ENCODE data around the gene RHOA.

RHOA gene

GRCh38 chr3:49411968-49412631 lies at the start of gene RHOA, which contains the start of gene TCTA:
TSS of gene RHOA (minus strand) at chr3:49411976. CDS start at chr3:49375589, 36,387 bp downstream.
TSS of gene TCTA (plus strand) at chr3:49412423. CDS start at chr3:49412427, 4 bp downstream.
- ATAC-seq: peak; percentile 90
- H3K9me3 Mint-ChIP-seq: no peaks in the 10 kb centered on the region
- peaks cover 56% of the 10 kb centered on the region for H3K36me3 Mint-ChIP-seq
- DNase-seq (ENCODE audit: low spot score in 2 of 2): peak; percentile 93 to 99
- peak within 1 kb of the TSS; percentile 88 for H3K4me3 Mint-ChIP-seq
- peak within 1 kb of the TSS; percentile 94 for H3K27ac Mint-ChIP-seq
- H3K4me1 Mint-ChIP-seq: peaks cover 64% of the 10 kb centered on the region

GRCh38 chr3:49460956-49461355 lies 49.2 kb upstream of the RHOA start:
- no peaks in the 10 kb centered on the region for H3K36me3 Mint-ChIP-seq
- ATAC-seq (no peak), DNase-seq (ENCODE audit: low spot score in 2 of 2) (no peak)
- H3K4me1 Mint-ChIP-seq: no peaks in the 10 kb centered on the region
- H3K27ac Mint-ChIP-seq: peak overlapping the region; percentile 78
- no peak overlapping the region for H3K4me3 Mint-ChIP-seq
- H3K9me3 Mint-ChIP-seq: no peaks in the 10 kb centered on the region

- ATAC-seq: no peak
- no peaks in the 10 kb centered on the region for H3K4me1 Mint-ChIP-seq
Measured at GRCh38 chr3:49460188-49460890, 48.6 kb upstream of the RHOA start.

GRCh38 chr3:49456466-49456865 lies 44.7 kb upstream of the RHOA start:
- Mint-ChIP-seq H3K36me3 (no peaks in the 10 kb centered on the region), H3K4me3 (no peak overlapping the region), H3K9me3 (no peaks in the 10 kb centered on the region), H3K4me1 (no peaks in the 10 kb centered on the region), H3K27ac (no peak overlapping the region)
- no peak for DNase-seq (ENCODE audit: low spot score in 2 of 2)
- ATAC-seq: no peak

More at GRCh38 chr3:49460188-49460890, 48.6 kb upstream of the RHOA start:
- H3K4me3 Mint-ChIP-seq: no peak overlapping the region
- H3K36me3 Mint-ChIP-seq: no peaks in the 10 kb centered on the region
- H3K9me3 Mint-ChIP-seq: no peaks in the 10 kb centered on the region
- H3K27ac Mint-ChIP-seq: peak overlapping the region; percentile 78
- DNase-seq (ENCODE audit: low spot score in 2 of 2): no peak

GRCh38 chr3:49454898-49455681 lies 43.3 kb upstream of the RHOA start:
- H3K36me3 Mint-ChIP-seq: no peaks in the 10 kb centered on the region
- ATAC-seq: no peak

GRCh38 chr3:49454458-49454857 lies 42.7 kb upstream of the RHOA start:
- H3K27ac Mint-ChIP-seq: no peak overlapping the region
- peak; percentile 45 for ATAC-seq
- H3K4me3 Mint-ChIP-seq: no peak overlapping the region
- DNase-seq (ENCODE audit: low spot score in 2 of 2): no peak
- no peaks in the 10 kb centered on the region for H3K9me3 Mint-ChIP-seq
- no peaks in the 10 kb centered on the region for H3K4me1 Mint-ChIP-seq
- no peaks in the 10 kb centered on the region for H3K36me3 Mint-ChIP-seq

More at GRCh38 chr3:49454898-49455681, 43.3 kb upstream of the RHOA start:
- no peak for DNase-seq (ENCODE audit: low spot score in 2 of 2)
- H3K9me3 Mint-ChIP-seq: no peaks in the 10 kb centered on the region
- no peaks in the 10 kb centered on the region for H3K4me1 Mint-ChIP-seq
- no peak overlapping the region for H3K4me3 Mint-ChIP-seq
- peak overlapping the region; percentile 63 for H3K27ac Mint-ChIP-seq

GRCh38 chr3:49453621-49454020 lies 41.8 kb upstream of the RHOA start:
- no peaks in the 10 kb centered on the region for H3K36me3 Mint-ChIP-seq
- no peaks in the 10 kb centered on the region for H3K4me1 Mint-ChIP-seq
- no peak for ATAC-seq
- DNase-seq (ENCODE audit: low spot score in 2 of 2): no peak
- H3K27ac Mint-ChIP-seq: no peak overlapping the region
- H3K9me3 Mint-ChIP-seq: no peaks in the 10 kb centered on the region
- H3K4me3 Mint-ChIP-seq: no peak overlapping the region

GRCh38 chr3:49445391-49445790 lies 33.6 kb upstream of the RHOA start:
- Mint-ChIP-seq H3K9me3 (no peaks in the 10 kb centered on the region), H3K36me3 (no peaks in the 10 kb centered on the region), H3K4me3 (no peak overlapping the region), H3K27ac (peak overlapping the region; percentile 82), H3K4me1 (no peaks in the 10 kb centered on the region)
- no peak for DNase-seq (ENCODE audit: low spot score in 2 of 2)
- no peak for ATAC-seq

- no peak overlapping the region for H3K27ac Mint-ChIP-seq
- no peaks in the 10 kb centered on the region for H3K4me1 Mint-ChIP-seq
Measured at GRCh38 chr3:49434731-49435130, 23.0 kb upstream of the RHOA start.

GRCh38 chr3:49428752-49429080 lies 16.9 kb upstream of the RHOA start:
- H3K4me3 Mint-ChIP-seq: peak overlapping the region; percentile 90
- peak; percentile 3 for ATAC-seq
- H3K36me3 Mint-ChIP-seq: peaks cover 20% of the 10 kb centered on the region
- H3K4me1 Mint-ChIP-seq: peaks cover 25% of the 10 kb centered on the region
- H3K27ac Mint-ChIP-seq: peak overlapping the region; percentile 96
- no peaks in the 10 kb centered on the region for H3K9me3 Mint-ChIP-seq
- DNase-seq (ENCODE audit: low spot score in 2 of 2): no peak

More at GRCh38 chr3:49434731-49435130, 23.0 kb upstream of the RHOA start:
- no peak for DNase-seq (ENCODE audit: low spot score in 2 of 2)
- ATAC-seq: no peak
- Mint-ChIP-seq H3K36me3 (peaks cover 1% of the 10 kb centered on the region), H3K9me3 (no peaks in the 10 kb centered on the region), H3K4me3 (no peak overlapping the region)

GRCh38 chr3:49427586-49427985 lies 15.8 kb upstream of the RHOA start:
- H3K27ac Mint-ChIP-seq: peak overlapping the region; percentile 96
- peak overlapping the region; percentile 90 for H3K4me3 Mint-ChIP-seq
- no peaks in the 10 kb centered on the region for H3K9me3 Mint-ChIP-seq
- no peak for DNase-seq (ENCODE audit: low spot score in 2 of 2)
- peaks cover 25% of the 10 kb centered on the region for H3K4me1 Mint-ChIP-seq
- no peak for ATAC-seq
- H3K36me3 Mint-ChIP-seq: peaks cover 25% of the 10 kb centered on the region

GRCh38 chr3:49424816-49425215 lies 13.0 kb upstream of the RHOA start:
- no peak for DNase-seq (ENCODE audit: low spot score in 2 of 2)
- no peak overlapping the region for H3K4me3 Mint-ChIP-seq
- H3K4me1 Mint-ChIP-seq: peaks cover 40% of the 10 kb centered on the region
- H3K27ac Mint-ChIP-seq: peak overlapping the region; percentile 83
- no peak for ATAC-seq
- H3K9me3 Mint-ChIP-seq: no peaks in the 10 kb centered on the region
- peaks cover 35% of the 10 kb centered on the region for H3K36me3 Mint-ChIP-seq

- Mint-ChIP-seq H3K4me1 (peaks cover 43% of the 10 kb centered on the region), H3K4me3 (no peak within 1 kb of the TSS), H3K27ac (peak within 1 kb of the TSS; percentile 38), H3K36me3 (peaks cover 26% of the 10 kb centered on the region), H3K9me3 (no peaks in the 10 kb centered on the region)
- no peak for DNase-seq (ENCODE audit: low spot score in 2 of 2)
- ATAC-seq: no peak
Measured at GRCh38 chr3:49422379-49423248, 10.8 kb upstream of the RHOA start, which contains the start of gene AMT. TSS of gene AMT (minus strand) at chr3:49422473. CDS start at chr3:49422450, 23 bp downstream.

GRCh38 chr3:49421890-49422378 lies 10.2 kb upstream of the RHOA start:
- Mint-ChIP-seq H3K4me3 (no peak overlapping the region), H3K9me3 (no peaks in the 10 kb centered on the region), H3K4me1 (peaks cover 46% of the 10 kb centered on the region), H3K27ac (peak overlapping the region; percentile 38), H3K36me3 (peaks cover 29% of the 10 kb centered on the region)
- DNase-seq (ENCODE audit: low spot score in 2 of 2) (no peak), ATAC-seq (no peak)

Data from stimulated activated effector memory CD8-positive, alpha-beta T cell treated with anti-CD3 and anti-CD28 coated beads, Interleukin-12 subunit alpha, Interleukin-12 subunit beta, amount 100 ng/mL, for 72 hours (primary cell).